Body of pancreas (tissue), 4 donors: Measurements from ENCODE around the gene MFSD12.

Source experiments
- CTCF ChIP-seq, 7 experiments: fragments of 450-650 bp in 4 of 7; fragments of 200-600 bp in 3 of 7; sonication (generic) in 3 of 7; IDR thresholded peaks; one replicate each; pipeline ENCODE4 v1.5.1; 2016 to 2019; ENCODE audit warnings: antibody characterized with exemption in 7 of 7
- POLR2A ChIP-seq, 3 donors: fragments of 450-650 bp; IDR thresholded peaks; one replicate each; pipeline ENCODE4 v1.6.1; 2016; ENCODE audit warnings: antibody characterized with exemption in 3 of 3, mild to moderate bottlenecking in 2 of 3

- TF ChIP-seq CTCF (IDR thresholded peaks at IDR 0.05) = no peak
- TF ChIP-seq POLR2A (IDR thresholded peaks at IDR 0.05) = no peak
Observed at GRCh38 chr19:3509566-3509989, 47.8 kb downstream of the MFSD12 start.
